Measurements from ENCODE around the gene ZNF282.

Gene ZNF282

DNA sequence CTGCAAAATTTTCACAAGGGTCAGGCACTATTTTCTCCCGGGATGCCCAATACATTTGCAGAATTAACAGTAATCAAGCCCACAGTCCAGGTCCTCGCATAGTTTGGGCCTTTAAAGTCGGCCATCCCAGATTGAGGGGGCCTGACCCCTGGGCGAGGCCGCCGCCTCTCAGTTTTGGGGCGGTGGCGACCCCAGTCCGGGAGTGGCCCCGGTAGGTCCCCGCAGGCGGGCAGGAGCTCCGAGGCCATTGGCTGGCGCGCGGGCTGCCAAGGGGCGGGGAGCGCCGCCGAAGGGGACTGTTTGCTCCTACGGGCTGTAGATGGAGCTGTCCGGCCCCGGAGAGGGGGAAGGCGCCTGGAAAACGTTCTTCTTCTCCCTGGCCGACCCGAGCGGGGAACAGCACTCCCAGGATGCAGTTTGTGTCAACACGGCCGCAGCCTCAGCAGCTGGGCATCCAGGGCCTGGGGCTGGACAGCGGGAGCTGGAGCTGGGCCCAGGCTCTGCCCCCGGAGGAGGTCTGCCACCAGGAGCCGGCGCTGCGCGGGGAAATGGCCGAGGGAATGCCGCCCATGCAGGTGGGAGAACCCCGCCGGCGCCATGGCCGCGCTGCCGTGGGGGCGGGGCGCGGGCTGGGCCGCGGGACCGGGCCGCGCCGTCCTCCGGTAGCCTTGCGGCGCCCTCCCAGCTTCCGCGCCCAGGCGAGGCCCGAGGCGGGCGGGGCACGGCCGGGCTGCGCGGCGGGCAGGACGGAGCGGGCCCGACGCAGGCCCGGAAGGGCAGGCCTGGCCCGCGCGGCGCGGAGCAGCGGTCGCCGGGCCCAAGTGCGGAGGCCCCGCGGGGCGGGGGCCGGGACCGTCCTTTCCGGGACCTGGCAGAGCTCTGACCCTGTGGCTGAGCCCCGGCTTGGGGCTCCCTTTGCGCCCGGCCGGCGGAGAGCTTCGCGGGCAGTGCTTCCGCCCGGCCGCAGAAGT, at the start of gene ZNF282:
ZNF282 (plus strand) TSS at position 367 of the 971 bp plus-strand sequence; CDS start at position 411, 44 bp downstream.
- in situ Hi-C loops (cut with HindIII; ENCODE audit: low pct_ligation_motif_present, low pct_unique_long_range_greater_than_20kb, low sequenced_read_pairs): no loop called here
- DNase-seq: peak; percentile 95

DNA sequence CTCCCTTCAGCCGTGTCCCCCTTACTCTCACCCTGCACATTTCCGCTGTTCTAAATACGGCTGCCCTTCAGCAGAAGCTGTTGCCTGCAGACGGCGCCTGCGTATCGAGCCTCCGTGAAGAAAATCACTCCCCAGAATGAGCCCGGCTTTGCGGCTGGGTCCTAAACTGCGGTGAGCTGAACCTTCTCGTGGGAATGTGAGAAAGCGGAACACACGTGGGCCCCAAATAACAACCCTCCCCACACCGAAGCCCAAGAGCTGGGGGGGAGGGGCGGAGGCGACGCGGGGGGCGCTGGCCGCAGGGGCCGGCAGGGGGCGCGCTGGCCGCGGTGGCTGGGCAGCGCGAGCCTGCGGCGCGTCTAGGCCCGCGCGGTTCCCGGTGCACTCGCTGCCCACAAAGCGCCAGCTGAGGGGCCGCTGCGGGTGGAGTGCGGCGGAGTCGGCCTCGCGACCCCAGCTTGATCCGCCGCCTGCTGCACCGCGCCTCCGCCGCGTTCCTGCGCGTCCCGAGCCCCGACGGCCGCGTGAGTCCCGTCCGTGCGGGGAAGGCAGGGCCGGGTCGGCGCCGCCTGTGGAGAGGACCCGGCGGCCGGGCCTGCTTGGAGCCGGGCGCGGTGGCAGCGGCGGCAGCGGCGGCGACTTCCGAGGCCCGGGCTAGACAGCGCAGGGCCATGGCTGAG, 48.1 kb upstream of the ZNF282 start, which contains the start of gene ZNF398:
ZNF398 (plus strand) TSS at position 382 of the 680 bp plus-strand sequence; CDS start at position 672, 290 bp downstream.
- in situ Hi-C loops (cut with HindIII; ENCODE audit: low pct_ligation_motif_present, low pct_unique_long_range_greater_than_20kb, low sequenced_read_pairs): no loop called here
- DNase-seq: peak; percentile 86

DNA sequence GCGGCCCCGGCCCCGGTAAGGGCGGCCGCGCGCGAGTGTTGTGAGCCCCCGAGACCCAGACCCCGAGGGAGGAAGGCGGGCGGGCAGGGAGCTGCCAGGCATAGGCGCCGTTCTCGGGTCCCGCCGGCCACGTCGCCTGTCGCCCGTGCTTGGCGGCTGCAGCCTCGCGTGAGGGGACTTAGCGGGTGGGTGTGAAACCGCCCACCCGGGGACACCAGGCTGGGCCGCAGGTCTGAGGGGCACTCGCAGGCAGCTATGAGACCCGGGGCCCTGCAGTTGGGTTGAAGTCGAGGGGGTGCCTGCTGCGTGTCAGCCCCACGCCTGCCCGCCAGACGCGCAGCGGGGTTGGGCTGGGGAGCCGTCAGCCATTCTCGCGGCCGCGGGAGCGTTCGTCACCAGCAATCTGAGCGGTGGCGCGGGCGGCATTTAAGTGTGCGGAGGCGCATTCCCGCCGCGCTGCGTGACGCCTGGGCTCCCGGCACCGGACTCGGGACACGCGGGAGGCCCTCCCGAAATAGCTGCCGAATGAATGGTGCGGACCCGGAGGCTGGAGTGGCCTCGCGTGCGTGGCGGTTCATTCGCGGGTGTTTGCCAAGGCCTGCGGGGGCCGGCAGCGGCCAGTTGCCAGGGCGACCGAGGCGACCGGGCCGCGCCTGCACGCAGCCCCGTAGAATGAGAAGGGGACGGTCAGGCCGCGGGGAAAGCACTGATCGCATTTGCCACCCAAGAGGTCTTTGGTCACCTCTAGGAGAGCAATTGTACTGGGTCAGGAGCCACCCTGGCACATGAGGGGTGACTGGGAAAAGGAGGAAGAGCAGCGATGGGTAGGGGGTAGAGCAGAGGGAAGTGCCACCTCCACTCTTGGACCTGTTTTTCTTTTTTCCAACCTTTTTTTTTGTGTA, 47.3 kb upstream of the ZNF282 start:
- in situ Hi-C loops (cut with HindIII; ENCODE audit: low pct_ligation_motif_present, low pct_unique_long_range_greater_than_20kb, low sequenced_read_pairs): no loop called here
- DNase-seq: peak; percentile 64

DNA sequence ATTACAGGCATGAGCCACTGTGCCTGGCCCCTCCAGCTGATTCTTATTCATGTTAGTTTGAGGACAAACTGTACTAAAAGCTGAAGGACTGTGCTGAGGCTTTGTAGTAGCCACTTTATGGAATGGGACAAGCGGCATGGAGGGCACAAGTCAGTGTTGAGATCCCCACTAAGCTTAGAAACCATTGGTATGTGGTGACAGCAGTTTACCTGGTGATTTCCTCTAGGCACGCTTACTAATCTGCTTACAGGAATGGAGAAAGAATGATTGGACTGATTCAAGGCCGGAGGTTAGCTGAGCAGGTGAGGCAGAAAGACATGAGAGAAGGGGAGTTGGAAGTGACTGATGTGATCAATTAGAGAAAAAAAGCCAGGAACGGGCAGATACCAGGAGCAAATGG, 44.4 kb upstream of the ZNF282 start:
- DNase-seq: no peak
- in situ Hi-C loops (cut with HindIII; ENCODE audit: low pct_ligation_motif_present, low pct_unique_long_range_greater_than_20kb, low sequenced_read_pairs): no loop called here

DNA sequence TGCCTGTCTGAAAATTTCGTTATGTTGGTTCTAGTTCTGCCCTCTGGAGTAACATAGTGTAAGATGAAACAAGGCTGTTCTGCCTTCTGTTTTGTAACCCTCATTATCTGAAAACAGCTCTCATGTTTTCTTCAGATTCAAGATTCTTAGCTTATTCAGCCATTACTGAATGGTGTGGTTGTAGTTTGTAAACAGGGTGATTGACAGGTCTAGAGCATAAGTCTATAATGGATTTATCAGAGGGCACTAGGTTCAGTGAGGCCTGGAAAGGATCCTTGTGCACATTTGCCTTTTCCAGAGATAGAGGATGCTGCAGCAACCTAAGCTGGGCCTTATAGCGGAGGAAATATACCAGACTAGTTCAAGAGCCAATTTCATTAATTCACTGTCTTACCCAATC, 42.0 kb upstream of the ZNF282 start:
- DNase-seq: no peak
- in situ Hi-C loops (cut with HindIII; ENCODE audit: low pct_ligation_motif_present, low pct_unique_long_range_greater_than_20kb, low sequenced_read_pairs): no loop called here

DNA sequence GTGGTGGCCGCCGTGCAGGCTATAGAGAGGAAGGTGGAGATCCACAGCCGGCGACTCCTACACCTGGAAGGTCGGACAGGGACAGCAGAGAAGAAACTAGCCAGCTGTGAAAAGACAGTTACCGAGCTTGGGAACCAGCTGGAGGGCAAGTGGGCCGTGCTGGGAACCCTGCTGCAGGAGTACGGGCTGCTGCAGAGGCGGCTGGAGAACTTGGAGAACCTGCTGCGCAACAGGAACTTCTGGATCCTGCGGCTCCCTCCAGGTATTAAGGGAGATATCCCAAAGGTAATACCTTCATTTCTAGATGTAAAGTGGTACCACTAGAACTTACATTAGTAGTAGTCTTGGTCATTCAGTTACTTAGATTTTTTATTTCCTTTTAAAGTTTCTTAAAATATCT, 41.3 kb upstream of the ZNF282 start:
- DNase-seq: no peak
- in situ Hi-C loops (cut with HindIII; ENCODE audit: low pct_ligation_motif_present, low pct_unique_long_range_greater_than_20kb, low sequenced_read_pairs): no loop called here

DNA sequence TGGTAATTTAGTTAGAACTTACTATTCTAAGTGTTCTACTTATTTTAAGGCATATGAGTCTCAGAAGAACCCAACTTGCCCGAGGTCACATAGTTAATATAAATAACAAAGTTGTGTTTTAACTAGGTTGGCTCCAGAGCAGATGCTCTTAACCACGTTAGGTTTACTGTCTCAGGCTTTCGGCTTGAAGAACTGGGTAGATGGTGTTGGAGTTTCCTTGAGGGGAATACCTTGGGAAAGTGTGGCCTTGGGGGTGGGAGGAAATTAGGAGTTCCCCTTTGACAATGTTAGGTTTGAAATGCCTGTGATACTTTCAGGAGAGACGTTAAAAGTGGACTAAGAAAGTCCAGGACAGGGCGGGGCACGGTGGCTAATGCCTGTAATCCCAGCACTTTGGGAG, 38.4 kb upstream of the ZNF282 start:
- in situ Hi-C loops (cut with HindIII; ENCODE audit: low pct_ligation_motif_present, low pct_unique_long_range_greater_than_20kb, low sequenced_read_pairs): no loop called here
- DNase-seq: no peak

DNA sequence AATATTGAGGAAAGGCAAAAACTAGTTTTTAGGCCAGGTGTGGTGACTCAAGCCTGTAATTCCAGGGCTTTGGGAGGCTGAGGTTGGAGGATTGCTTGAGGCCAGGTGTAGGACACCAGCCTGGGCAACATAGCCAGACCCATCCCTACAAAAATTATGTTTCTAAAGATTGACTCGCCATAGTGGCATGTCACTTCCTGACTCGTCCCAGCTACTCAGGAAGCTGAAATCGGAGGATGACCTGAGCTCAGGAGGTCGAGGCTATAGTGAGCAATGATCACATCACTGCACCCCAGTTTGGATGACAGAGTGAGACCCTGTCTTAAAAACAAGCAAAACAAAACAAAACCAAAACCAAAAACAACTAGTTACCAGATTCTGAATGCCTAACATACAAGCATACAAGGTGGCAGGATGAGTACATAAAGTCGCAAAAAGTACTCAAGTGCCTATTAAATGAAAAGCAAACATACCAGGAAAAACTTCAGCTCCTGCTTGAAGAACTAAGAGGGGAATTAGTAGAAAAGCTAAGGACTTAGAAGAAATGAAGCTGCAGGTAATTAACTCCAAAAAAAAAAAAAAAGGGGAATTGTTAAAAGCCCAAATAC, 34.0 kb upstream of the ZNF282 start:
- DNase-seq: peak; percentile 48
- in situ Hi-C loops (cut with HindIII; ENCODE audit: low pct_ligation_motif_present, low pct_unique_long_range_greater_than_20kb, low sequenced_read_pairs): no loop called here

DNA sequence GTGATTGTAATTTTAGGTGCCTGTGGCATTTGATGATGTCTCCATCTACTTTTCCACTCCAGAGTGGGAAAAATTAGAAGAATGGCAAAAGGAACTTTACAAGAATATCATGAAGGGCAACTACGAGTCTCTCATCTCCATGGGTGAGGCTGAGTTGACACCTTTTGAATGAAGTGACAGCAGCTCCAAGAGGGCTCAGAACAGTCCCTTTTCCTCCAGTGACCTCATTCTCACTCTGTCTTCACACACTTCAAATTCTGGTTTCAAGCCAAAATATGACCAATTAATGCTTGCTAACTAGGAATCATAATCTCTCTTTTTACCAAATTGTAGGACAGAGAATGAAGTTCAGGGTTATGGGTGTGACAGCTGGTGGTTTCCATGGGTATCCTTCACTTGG, 29.2 kb upstream of the ZNF282 start:
- in situ Hi-C loops (cut with HindIII; ENCODE audit: low pct_ligation_motif_present, low pct_unique_long_range_greater_than_20kb, low sequenced_read_pairs): no loop called here
- no peak for DNase-seq

DNA sequence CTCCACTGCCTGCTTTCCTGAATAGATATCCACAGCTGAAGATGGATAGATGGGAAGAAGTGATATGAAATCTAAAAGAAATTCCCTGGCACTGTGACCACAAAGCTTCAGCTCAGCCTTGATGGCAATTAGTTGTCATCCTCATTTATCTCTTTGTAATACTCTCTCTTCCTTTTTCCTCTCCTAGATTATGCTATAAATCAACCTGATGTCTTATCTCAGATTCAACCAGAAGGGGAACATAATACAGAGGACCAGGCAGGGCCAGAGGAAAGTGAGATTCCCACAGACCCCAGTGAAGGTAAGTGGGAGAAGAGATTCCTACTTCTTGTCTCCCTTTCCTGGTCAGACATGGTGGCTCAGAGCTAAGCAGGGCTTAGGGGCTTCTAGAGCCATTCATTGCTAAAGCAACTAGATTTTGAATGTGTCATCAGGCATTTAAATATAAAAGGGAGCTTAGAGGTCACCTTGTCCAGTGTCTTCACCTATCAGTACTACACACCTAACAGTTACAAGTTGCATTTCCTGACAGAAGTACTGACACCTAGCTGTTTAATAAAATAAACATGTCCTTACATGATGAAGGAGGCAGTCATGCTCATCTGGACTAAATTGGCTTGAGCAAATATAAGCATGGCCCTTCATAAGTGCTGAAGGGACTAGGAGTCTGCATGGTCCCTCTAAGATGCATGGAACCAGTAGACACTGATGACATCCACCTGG, 28.6 kb upstream of the ZNF282 start:
- DNase-seq: no peak
- in situ Hi-C loops (cut with HindIII; ENCODE audit: low pct_ligation_motif_present, low pct_unique_long_range_greater_than_20kb, low sequenced_read_pairs): no loop called here

DNA sequence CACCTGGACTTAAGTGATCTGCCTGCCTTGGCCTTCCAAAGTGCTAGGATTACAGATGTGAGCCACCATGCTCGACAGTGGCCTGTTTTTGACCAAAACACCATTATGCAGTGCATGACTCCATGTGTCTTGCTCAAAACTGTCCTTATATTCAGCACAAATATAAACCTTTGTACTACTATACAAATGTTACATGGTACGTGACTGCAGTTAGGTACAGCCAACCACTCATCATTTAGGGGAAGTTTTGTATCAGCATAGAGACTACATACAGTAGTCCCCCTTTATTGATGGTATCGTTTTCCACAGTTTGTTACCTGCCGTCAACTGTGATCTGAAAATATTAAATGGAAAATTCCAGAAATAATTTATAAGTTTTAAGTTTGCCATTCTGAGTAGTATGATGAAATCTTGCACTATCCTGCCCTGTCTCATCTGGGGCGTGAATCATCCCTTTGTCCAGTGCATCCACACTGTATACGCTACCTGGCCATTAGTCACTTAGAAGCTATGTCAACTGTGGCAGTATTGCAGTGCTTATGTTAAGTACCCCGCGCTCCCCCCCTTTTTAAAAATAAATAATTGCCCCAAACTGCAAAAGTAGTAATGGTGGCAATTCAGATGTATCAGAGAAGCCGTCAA, 23.3 kb upstream of the ZNF282 start:
- in situ Hi-C loops (cut with HindIII; ENCODE audit: low pct_ligation_motif_present, low pct_unique_long_range_greater_than_20kb, low sequenced_read_pairs): no loop called here
- DNase-seq: peak; percentile 51

DNA sequence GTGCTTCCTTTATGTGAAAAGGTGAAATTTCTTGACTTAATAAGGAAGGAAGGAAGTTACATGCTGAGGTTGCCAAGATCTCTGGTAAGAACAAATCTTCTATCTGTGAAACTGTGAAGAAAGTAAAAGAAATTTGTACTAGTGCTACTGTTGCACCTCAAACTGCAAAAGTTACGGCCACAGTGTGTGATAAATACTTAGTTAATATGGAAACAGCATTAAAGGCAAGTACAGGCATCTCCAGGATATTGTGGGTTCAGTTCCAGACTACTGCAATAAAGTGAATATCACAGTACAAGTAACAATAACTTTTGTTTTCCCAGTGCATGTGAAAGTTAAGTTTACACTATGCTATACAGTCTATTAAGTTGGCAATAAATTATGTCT, 22.8 kb upstream of the ZNF282 start:
- no peak for DNase-seq
- in situ Hi-C loops (cut with HindIII; ENCODE audit: low pct_ligation_motif_present, low pct_unique_long_range_greater_than_20kb, low sequenced_read_pairs): no loop called here

DNA sequence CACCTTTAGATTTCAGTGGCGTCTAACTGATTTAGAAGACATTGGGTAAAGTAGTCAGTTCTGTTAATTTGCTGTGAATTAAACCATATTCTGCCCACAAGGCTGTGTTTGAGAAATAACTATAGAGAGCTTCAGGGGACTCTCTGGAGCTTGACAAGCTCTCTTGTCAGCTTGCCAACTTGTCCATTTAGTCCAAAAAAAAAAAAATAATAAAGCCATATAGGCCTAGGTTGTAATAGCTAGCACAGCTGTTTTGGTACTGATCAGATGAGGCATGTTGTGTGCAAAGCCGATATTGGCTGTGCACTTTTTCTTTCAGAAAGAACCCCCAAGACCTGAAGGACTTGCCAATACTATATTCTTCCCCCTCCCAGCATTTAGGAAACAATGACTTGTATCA, 20.2 kb upstream of the ZNF282 start:
- no peak for DNase-seq
- in situ Hi-C loops (cut with HindIII; ENCODE audit: low pct_ligation_motif_present, low pct_unique_long_range_greater_than_20kb, low sequenced_read_pairs): no loop called here

DNA sequence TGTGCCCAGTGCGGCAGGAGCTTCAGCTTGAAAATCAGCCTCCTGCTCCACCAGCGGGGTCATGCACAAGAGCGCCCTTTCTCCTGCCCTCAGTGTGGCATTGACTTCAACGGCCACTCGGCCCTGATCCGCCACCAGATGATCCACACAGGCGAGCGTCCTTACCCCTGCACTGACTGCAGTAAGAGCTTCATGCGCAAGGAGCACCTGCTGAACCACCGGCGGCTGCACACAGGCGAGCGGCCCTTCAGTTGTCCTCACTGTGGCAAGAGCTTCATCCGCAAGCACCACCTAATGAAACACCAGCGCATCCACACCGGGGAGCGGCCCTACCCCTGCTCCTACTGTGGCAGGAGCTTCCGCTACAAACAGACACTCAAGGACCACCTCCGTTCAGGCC, 16.1 kb upstream of the ZNF282 start:
- no peak for DNase-seq
- in situ Hi-C loops (cut with HindIII; ENCODE audit: low pct_ligation_motif_present, low pct_unique_long_range_greater_than_20kb, low sequenced_read_pairs): no loop called here

DNA sequence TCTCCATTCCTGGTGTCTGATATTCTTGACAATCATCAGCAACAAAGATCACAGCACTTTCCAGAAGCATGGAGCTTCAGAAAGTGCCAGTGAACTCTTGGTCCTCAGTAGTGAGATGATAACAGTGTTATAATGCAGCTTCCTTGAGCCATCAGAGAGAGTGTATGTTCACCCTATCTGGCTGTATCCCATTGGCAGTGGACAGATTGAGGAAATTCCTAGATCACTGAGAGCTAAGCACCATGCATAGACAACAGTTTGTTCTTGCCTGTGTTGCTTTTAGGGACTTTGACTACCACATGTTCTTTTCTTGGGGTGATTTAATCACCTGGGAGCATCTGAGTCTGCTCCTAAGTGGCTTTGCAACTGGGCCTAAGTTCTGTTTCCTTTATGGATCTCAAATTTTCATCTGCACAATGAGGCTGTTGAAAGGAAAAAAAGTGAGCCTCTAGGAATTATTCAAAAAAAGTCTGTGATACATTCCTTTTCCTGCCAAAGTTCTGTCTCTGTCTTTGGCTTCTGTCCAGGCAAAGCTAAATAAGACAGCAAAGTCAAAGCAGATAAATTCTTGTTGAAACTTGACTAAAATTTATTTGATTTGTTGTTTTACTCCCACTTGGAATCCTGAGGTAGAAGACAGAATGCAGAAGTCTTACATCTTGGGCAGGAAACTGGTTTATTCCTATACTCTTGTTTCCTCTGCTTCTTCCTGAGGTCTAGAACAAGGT, 14.5 kb upstream of the ZNF282 start:
- DNase-seq: no peak
- in situ Hi-C loops (cut with HindIII; ENCODE audit: low pct_ligation_motif_present, low pct_unique_long_range_greater_than_20kb, low sequenced_read_pairs): no loop called here

DNA sequence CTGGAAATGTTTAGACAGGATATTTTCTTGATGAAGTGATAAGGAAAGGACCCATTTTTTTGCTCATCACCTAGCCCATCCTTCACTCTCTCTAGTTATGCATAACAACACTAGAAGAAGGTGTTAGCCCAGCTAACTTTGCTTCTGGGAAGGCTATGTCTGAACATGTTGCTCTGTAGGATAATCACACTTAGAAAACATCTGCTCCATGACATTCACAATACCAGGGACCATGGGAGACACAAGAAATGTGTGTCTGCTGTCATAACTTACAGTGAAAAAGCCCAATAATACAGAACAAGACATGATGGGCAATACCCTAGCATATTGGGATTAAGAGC, 13.9 kb upstream of the ZNF282 start:
- no peak for DNase-seq
- in situ Hi-C loops (cut with HindIII; ENCODE audit: low pct_ligation_motif_present, low pct_unique_long_range_greater_than_20kb, low sequenced_read_pairs): no loop called here

DNA sequence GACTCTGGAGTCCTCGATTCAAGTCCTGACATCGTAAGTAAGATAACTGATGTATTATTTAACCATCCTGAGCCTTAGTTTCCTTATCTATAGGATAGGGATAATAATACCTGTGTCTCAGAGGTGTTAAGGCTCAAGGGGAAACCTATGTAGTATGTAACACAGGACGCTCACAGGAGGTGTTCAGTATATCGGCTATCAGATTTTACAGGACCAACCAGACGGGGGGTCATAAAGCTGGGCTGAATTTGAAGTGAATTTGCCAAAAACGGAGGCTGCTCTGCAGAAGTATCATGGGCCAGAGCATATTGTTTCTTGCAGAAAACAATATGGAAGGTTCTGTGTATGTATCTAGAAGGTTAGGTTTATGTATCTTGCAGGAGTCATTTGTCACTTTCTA, 11.1 kb upstream of the ZNF282 start:
- DNase-seq: no peak
- in situ Hi-C loops (cut with HindIII; ENCODE audit: low pct_ligation_motif_present, low pct_unique_long_range_greater_than_20kb, low sequenced_read_pairs): no loop called here

Data from ACHN (cell line).